Neural crest cell (in vitro differentiated cells): ENCODE measurements around the gene HOXB3. TPM values are rescaled to one million over a fixed set of nuclear protein-coding genes. Genes with fewer than 3 reads are reported as not detected.

Experiments
- DNase-seq: peaks from one replicate; pipeline ENCODE4 v3.0.0; 2021; ENCODE audit warnings: low read depth, mixed read lengths, low spot score
- H3K27ac Mint-ChIP-seq: one replicate; pipeline ENCODE4 v1.8.0; 2021; ENCODE audit warnings: mild to moderate bottlenecking, mixed read lengths; ENCODE audit not compliant: unreplicated experiment
- H3K27me3 Mint-ChIP-seq: 2 replicates; pipeline ENCODE4 v1.8.0; 2021; ENCODE audit warnings: low read depth, mild to moderate bottlenecking, mixed read lengths
- H3K36me3 Mint-ChIP-seq: 2 replicates; pipeline ENCODE4 v1.8.0; 2021; ENCODE audit warnings: low read depth, mild to moderate bottlenecking, mixed read lengths
- H3K4me1 Mint-ChIP-seq: 2 replicates; pipeline ENCODE4 v1.8.0; 2021; ENCODE audit warnings: mixed read lengths
- H3K4me3 Mint-ChIP-seq: one replicate; pipeline ENCODE4 v1.8.0; 2021; ENCODE audit warnings: mild to moderate bottlenecking, mixed read lengths
- H3K9me3 Mint-ChIP-seq: 2 replicates; pipeline ENCODE4 v1.8.0; 2021; ENCODE audit warnings: mixed read lengths
- CTCF ChIP-seq: fragments of 200-600 bp; sonication (generic); conservative IDR thresholded peaks from 2 replicates; pipeline ENCODE4 v1.5.0; 2021; ENCODE audit warnings: antibody characterized with exemption, mild to moderate bottlenecking
- total RNA-seq: library from RNA; stranded (reverse); gene quantifications from 2 replicates; pipeline ENCODE4 v1.2.1, GENCODE V29; 2021

Gene HOXB3
- total RNA-seq, 1 donor from 2014 or later = 22.8 TPM

GRCh38 chr17:48532261-48532660, 57.8 kb downstream of the HOXB3 start:
- Mint-ChIP-seq H3K9me3 (no peaks in the 10 kb centered on the region), H3K36me3 (peaks cover 1% of the 10 kb centered on the region), H3K4me3 (no peak overlapping the region), H3K27me3 (peaks cover 73% of the 10 kb centered on the region), H3K4me1 (peaks cover 40% of the 10 kb centered on the region), H3K27ac (no peak overlapping the region)
- TF ChIP-seq CTCF = no peak
- DNase-seq = no peak

GRCh38 chr17:48530887-48531272, 59.2 kb downstream of the HOXB3 start, which contains the start of gene HOXB1:
Gene HOXB1 (minus strand): TSS chr17:48531011. CDS start chr17:48530904, 107 bp downstream.
- no peak for TF ChIP-seq CTCF
- H3K4me3 Mint-ChIP-seq = peak within 1 kb of the TSS; percentile 50
- peaks cover 46% of the 10 kb centered on the region for H3K4me1 Mint-ChIP-seq
- H3K27ac Mint-ChIP-seq = no peak within 1 kb of the TSS
- DNase-seq = no peak
- no peaks in the 10 kb centered on the region for H3K9me3 Mint-ChIP-seq
- H3K27me3 Mint-ChIP-seq = peaks cover 82% of the 10 kb centered on the region
- H3K36me3 Mint-ChIP-seq = no peaks in the 10 kb centered on the region

- peaks cover 87% of the 10 kb centered on the region for H3K27me3 Mint-ChIP-seq
- H3K36me3 Mint-ChIP-seq = no peaks in the 10 kb centered on the region
- H3K27ac Mint-ChIP-seq = no peak overlapping the region
- no peaks in the 10 kb centered on the region for H3K9me3 Mint-ChIP-seq
- peaks cover 48% of the 10 kb centered on the region for H3K4me1 Mint-ChIP-seq
- no peak for DNase-seq
- no peak for TF ChIP-seq CTCF
- H3K4me3 Mint-ChIP-seq = peak overlapping the region; percentile 50
These were observed 59.7 kb downstream of the HOXB3 start for GRCh38 chr17:48530208-48530886.

GRCh38 chr17:48529683-48530009, 60.4 kb downstream of the HOXB3 start:
- H3K4me3 Mint-ChIP-seq = no peak overlapping the region
- peaks cover 92% of the 10 kb centered on the region for H3K27me3 Mint-ChIP-seq
- TF ChIP-seq CTCF = no peak
- no peak for DNase-seq
- peaks cover 52% of the 10 kb centered on the region for H3K4me1 Mint-ChIP-seq
- no peak overlapping the region for H3K27ac Mint-ChIP-seq
- no peaks in the 10 kb centered on the region for H3K9me3 Mint-ChIP-seq
- no peaks in the 10 kb centered on the region for H3K36me3 Mint-ChIP-seq

GRCh38 chr17:48528936-48529682, 60.9 kb downstream of the HOXB3 start:
- Mint-ChIP-seq H3K4me1 (peaks cover 52% of the 10 kb centered on the region), H3K4me3 (peak overlapping the region; percentile 51), H3K27ac (no peak overlapping the region), H3K9me3 (no peaks in the 10 kb centered on the region), H3K27me3 (peaks cover 93% of the 10 kb centered on the region), H3K36me3 (no peaks in the 10 kb centered on the region)
- no peak for DNase-seq
- TF ChIP-seq CTCF = no peak
